ENCODE data around the gene TNFRSF6B. TPM values are rescaled to one million over a fixed set of nuclear protein-coding genes. Genes with fewer than 3 reads are reported as not detected.
A peak's percentile ranks its signal among the peaks of the same experiment; 100 is the strongest.

The TNFRSF6B gene
- total RNA-seq, 4 donors from 2014 or later = 6.7 to 15.5 (median 10.5) TPM

- Histone ChIP-seq H3K4me1 (peaks cover 13 to 26% of the 10 kb centered on the region in 2 donors), H3K27me3 (no peaks in the 10 kb centered on the region), H3K27ac (peak overlapping the region in 1 of 3 donors; percentile 49), H3K36me3 (no peaks in the 10 kb centered on the region), H3K4me3 (replicated peaks in 1 of 3) (peak overlapping the region; percentile 32 to 71 (median 65)), H3K9me3 (no peaks in the 10 kb centered on the region)
- intact Hi-C loops (cut with DNase I) = no loop called here
- WGBS, 2 donors = 0 to 6% methylated on average over 18 to 47 of the region's 91 CpGs
- TF ChIP-seq, protein P1, sequence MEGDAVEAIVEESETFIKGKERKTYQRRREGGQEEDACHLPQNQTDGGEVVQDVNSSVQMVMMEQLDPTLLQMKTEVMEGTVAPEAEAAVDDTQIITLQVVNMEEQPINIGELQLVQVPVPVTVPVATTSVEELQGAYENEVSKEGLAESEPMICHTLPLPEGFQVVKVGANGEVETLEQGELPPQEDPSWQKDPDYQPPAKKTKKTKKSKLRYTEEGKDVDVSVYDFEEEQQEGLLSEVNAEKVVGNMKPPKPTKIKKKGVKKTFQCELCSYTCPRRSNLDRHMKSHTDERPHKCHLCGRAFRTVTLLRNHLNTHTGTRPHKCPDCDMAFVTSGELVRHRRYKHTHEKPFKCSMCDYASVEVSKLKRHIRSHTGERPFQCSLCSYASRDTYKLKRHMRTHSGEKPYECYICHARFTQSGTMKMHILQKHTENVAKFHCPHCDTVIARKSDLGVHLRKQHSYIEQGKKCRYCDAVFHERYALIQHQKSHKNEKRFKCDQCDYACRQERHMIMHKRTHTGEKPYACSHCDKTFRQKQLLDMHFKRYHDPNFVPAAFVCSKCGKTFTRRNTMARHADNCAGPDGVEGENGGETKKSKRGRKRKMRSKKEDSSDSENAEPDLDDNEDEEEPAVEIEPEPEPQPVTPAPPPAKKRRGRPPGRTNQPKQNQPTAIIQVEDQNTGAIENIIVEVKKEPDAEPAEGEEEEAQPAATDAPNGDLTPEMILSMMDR (IDR thresholded peaks at IDR 0.05) = no peak
- no peak for TF ChIP-seq POLR2A (IDR thresholded peaks at IDR 0.05)
- peak; percentile 30 to 57 for DNase-seq
Measured at GRCh38 chr20:63652192-63652980, 44.1 kb upstream of the TNFRSF6B start.

GRCh38 chr20:63653041-63653973 is 43.1 kb upstream of the TNFRSF6B start, which contains the start of gene STMN3:
Gene STMN3 (minus strand): TSS chr20:63653424. CDS start chr20:63653345, 79 bp downstream.
- Histone ChIP-seq H3K27me3 (no peaks in the 10 kb centered on the region), H3K36me3 (no peaks in the 10 kb centered on the region), H3K27ac (peak within 1 kb of the TSS; percentile 30 to 74 (median 65)), H3K9me3 (no peaks in the 10 kb centered on the region), H3K4me1 (peaks cover 19 to 32% of the 10 kb centered on the region in 2 donors), H3K4me3 (replicated peaks in 1 of 3) (peak within 1 kb of the TSS; percentile 32 to 71 (median 65))
- WGBS, 2 donors = 0% methylated on average over 9 to 16 of the region's 73 CpGs
- TF ChIP-seq, protein P1 (IDR thresholded peaks at IDR 0.05) = no peak
- peak in 1 of 2 donors; percentile 53 for TF ChIP-seq POLR2A (IDR thresholded peaks at IDR 0.05)
- intact Hi-C loops (cut with DNase I) = no loop called here
- peak; percentile 96 for DNase-seq

DNA sequence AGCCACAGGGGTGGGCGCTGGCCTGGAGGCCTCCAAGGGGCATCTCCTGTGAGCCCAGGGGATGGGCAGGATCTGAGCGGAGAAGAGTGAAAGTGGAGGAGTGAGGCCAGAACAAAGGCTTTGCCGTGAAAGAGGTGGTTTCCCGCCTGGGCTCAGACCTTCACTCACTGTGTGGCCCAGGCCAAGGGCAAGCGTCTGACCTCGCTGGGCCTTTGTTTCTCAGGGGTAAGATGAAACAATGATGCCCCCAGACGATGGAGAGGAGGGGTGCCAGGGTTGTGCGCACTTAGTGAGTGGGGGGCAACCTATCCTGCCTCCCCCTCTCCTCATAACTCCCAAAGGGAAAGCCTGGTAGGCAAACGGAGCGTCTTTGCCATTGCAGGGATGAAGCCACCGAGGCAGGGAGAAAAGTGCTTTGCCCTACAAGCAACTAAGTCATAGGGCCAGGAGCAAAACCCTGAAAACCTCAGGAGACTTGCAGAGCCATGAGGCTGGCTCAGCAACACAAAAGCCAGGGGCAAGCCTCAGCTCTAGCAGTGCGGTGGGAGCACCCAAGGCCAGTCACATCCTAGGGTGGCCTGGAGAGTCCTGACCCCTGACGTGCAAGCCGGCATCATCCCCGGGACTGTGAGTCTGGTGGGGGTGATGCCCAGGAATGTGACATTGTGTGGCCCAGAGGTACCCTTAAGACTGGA is 42.3 kb upstream of the TNFRSF6B start:
- peak overlapping the region; percentile 30 to 74 (median 65) for H3K27ac ChIP-seq
- no peaks in the 10 kb centered on the region for H3K9me3 ChIP-seq
- no peaks in the 10 kb centered on the region for H3K27me3 ChIP-seq
- no peaks in the 10 kb centered on the region for H3K36me3 ChIP-seq
- DNase-seq = no peak
- H3K4me3 ChIP-seq (replicated peaks in 1 of 3) = peak overlapping the region in 1 of 3 donors; percentile 71
- WGBS, 2 donors = 58 to 78% methylated on average over 9 to 14 of the region's 15 CpGs
- peaks cover 23 to 36% of the 10 kb centered on the region in 2 donors for H3K4me1 ChIP-seq
- intact Hi-C loops (cut with DNase I) = no loop called here
- TF ChIP-seq, protein P1 (IDR thresholded peaks at IDR 0.05) = no peak
- TF ChIP-seq POLR2A (IDR thresholded peaks at IDR 0.05) = no peak

- no peak overlapping the region for H3K27ac ChIP-seq
- no peak for DNase-seq
- TF ChIP-seq, protein P1 (IDR thresholded peaks at IDR 0.05) = no peak
- TF ChIP-seq POLR2A (IDR thresholded peaks at IDR 0.05) = no peak
- peaks cover 27 to 40% of the 10 kb centered on the region in 2 donors for H3K4me1 ChIP-seq
- WGBS, 2 donors = 89 to 92% methylated on average over 3 to 4 of the region's 4 CpGs
- H3K9me3 ChIP-seq = no peaks in the 10 kb centered on the region
- H3K4me3 ChIP-seq (replicated peaks in 1 of 3) = no peak overlapping the region
- intact Hi-C loops (cut with DNase I) = no loop called here
- no peaks in the 10 kb centered on the region for H3K36me3 ChIP-seq
- H3K27me3 ChIP-seq = no peaks in the 10 kb centered on the region
Measured at GRCh38 chr20:63655249-63655648, 41.2 kb upstream of the TNFRSF6B start.
